ENCODE results near the gene C2orf78.
A peak's percentile ranks its signal among the peaks of the same experiment; 100 is the strongest.
"Not testable (repeated sequence)": the region's sequence is repeated elsewhere in the genome, so short reads cannot be mapped to it uniquely, and the experiment has no call there.

The C2orf78 gene, protein sequence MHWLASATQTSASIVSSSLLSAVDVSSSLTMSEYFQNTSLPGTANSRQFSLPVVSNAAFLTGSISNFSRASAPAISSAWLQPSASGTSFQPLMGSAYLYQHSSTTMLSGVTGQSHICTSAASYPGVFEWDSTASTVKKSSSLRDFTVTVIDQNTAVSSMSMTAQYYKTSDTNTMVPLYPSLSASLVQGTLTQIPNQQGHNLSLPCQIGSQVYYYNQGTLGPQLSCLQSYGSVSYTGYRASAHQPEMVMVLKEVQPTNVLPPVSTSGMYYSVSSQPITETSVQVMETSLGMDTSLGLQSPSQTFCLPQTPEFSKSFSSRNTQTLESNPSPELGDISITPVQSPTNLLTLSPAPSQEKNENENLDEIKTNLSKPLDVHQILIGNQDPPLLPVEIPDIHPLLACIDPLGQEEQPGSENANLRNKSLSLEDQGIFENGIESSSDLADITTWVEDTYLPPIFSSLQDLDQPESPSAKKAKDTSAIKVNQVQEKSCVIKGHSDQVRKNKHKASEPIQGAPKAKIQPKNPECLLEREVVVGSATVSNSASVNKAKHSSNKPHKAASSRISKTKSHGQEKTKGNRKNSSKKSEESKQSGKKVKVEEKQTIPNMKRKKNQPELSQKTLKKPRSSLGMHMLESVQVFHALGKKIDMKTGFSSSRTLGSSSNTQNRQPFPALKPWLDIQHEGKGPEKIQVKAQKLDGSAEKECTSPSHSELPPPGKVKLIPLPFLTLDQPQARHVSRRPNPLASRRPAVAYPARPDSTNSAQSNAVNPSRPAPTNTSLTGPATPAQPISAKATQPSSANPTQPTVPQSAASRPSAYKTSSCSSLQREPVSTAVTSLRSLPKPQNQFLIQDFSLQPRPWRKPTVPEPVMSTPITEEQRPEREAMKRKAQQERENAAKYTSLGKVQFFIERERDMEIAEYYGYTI

GRCh38 chr2:73783883-73784282, at the start of gene C2orf78:
C2orf78 (plus strand) TSS chr2:73784183; CDS start chr2:73784310, 127 bp downstream.
- H3K4me1 ChIP-seq (ENCODE audit: control insufficient read depth, insufficient read depth, low read length, unreplicated experiment); H2AFZ ChIP-seq (ENCODE audit: low read length, unreplicated experiment); H3K4me3 ChIP-seq (ENCODE audit: low read depth, low read length); H3K36me3 ChIP-seq (ENCODE audit: insufficient read depth, low read length); H3K27me3 ChIP-seq (ENCODE audit: insufficient read depth, low read length); H3K27ac ChIP-seq (ENCODE audit: low read depth, low read length): not testable (repeated sequence)
- H3K79me2 ChIP-seq (ENCODE audit: control insufficient read depth, insufficient read depth, low read length, unreplicated experiment): peaks cover 11% of the 10 kb centered on the region

DNA sequence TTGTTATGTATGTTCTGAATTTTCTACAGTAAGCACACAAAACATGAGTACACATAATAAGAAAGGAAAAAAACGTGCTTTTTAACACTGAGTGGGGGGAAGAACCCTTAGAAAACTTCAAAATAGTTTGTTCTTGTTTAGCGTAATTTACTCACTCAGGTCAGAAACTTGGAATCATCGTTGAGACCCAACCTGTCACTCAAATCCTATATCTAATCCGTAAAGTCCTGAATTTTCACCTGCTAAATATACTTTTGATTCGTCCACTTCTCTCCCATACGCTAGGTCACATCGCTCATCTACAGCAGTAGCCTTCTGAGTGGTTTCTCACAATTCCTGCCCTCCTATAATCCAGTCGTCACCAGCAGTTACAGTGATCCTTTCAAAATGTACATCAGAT, 47.6 kb upstream of the C2orf78 start:
- Histone ChIP-seq H3K79me2 (ENCODE audit: control insufficient read depth, insufficient read depth, low read length, unreplicated experiment) (peaks cover 17% of the 10 kb centered on the region), H2AFZ (ENCODE audit: low read length, unreplicated experiment) (peak overlapping the region; percentile 19), H3K4me1 (ENCODE audit: control insufficient read depth, insufficient read depth, low read length, unreplicated experiment) (peaks cover 5% of the 10 kb centered on the region), H3K27me3 (ENCODE audit: insufficient read depth, low read length) (no peaks in the 10 kb centered on the region), H3K36me3 (ENCODE audit: insufficient read depth, low read length) (peaks cover 8% of the 10 kb centered on the region), H3K27ac (ENCODE audit: low read depth, low read length) (no peak overlapping the region; the same call in 1 of the 2 replicates), H3K4me3 (ENCODE audit: low read depth, low read length) (peak overlapping the region; percentile 80)

- Histone ChIP-seq H3K4me3 (ENCODE audit: low read depth, low read length) (peak within 1 kb of the TSS; percentile 80), H3K27me3 (ENCODE audit: insufficient read depth, low read length) (no peaks in the 10 kb centered on the region), H3K79me2 (ENCODE audit: control insufficient read depth, insufficient read depth, low read length, unreplicated experiment) (peaks cover 17% of the 10 kb centered on the region), H3K4me1 (ENCODE audit: control insufficient read depth, insufficient read depth, low read length, unreplicated experiment) (peaks cover 5% of the 10 kb centered on the region), H3K27ac (ENCODE audit: low read depth, low read length) (peak within 1 kb of the TSS; percentile 7; the same call in 1 of the 2 replicates), H3K36me3 (ENCODE audit: insufficient read depth, low read length) (peaks cover under 1% of the 10 kb centered on the region), H2AFZ (ENCODE audit: low read length, unreplicated experiment) (peak within 1 kb of the TSS; percentile 47)
Measured at GRCh38 chr2:73736855-73737779, 46.9 kb upstream of the C2orf78 start, which contains the start of gene TPRKB. TPRKB (minus strand) TSS chr2:73737345; CDS start chr2:73734569, 2,776 bp downstream.

DNA sequence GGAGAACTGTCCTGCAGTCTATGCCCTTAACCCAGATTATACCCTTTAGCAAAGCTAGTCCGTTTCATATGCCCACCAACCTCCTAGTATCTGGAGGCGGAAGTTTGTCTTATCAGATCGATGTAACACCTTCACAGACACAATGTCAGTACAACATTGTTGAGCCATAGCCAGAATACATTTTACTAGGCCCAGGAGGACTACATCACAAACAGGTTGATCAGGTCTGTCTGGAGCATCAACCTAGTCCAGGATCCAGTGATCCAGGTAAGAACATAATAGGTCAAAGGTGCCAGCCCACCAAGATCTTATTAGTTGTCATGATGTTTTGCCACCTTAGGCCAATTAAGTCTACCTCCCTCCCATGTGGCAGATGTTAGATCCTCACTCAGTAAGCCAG, 44.9 kb upstream of the C2orf78 start:
- no peaks in the 10 kb centered on the region for H3K27me3 ChIP-seq (ENCODE audit: insufficient read depth, low read length)
- peaks cover 5% of the 10 kb centered on the region for H3K4me1 ChIP-seq (ENCODE audit: control insufficient read depth, insufficient read depth, low read length, unreplicated experiment)
- no peak overlapping the region for H3K27ac ChIP-seq (ENCODE audit: low read depth, low read length)
- no peak overlapping the region for H2AFZ ChIP-seq (ENCODE audit: low read length, unreplicated experiment)
- H3K4me3 ChIP-seq (ENCODE audit: low read depth, low read length): no peak overlapping the region
- peaks cover 17% of the 10 kb centered on the region for H3K79me2 ChIP-seq (ENCODE audit: control insufficient read depth, insufficient read depth, low read length, unreplicated experiment)
- peaks cover 2% of the 10 kb centered on the region; the same call in 1 of the 2 replicates for H3K36me3 ChIP-seq (ENCODE audit: insufficient read depth, low read length)

DNA sequence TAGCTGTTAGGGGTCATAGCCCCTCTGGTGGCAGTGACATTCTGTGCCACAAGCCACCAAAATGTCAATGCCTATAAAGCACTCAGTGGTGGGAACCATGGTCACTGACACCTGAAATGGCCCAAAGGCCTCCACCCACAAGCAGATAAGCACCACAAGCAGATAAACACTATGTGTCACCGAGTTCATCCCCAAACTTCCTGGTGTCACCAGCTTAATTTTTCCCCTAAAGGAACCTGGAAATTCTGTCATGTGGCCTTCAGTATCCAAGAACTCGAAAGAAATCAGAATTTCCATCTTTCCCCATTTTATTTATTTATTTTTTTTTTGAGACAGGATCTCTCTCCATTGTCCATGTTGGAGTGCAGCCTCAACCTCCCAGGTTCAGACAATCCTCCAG, 43.2 kb upstream of the C2orf78 start:
- Histone ChIP-seq H3K36me3 (ENCODE audit: insufficient read depth, low read length) (peaks cover 8% of the 10 kb centered on the region; the same call in 1 of the 2 replicates), H3K27me3 (ENCODE audit: insufficient read depth, low read length) (no peaks in the 10 kb centered on the region), H3K4me3 (ENCODE audit: low read depth, low read length) (no peak overlapping the region), H3K79me2 (ENCODE audit: control insufficient read depth, insufficient read depth, low read length, unreplicated experiment) (peaks cover 10% of the 10 kb centered on the region), H2AFZ (ENCODE audit: low read length, unreplicated experiment) (no peak overlapping the region), H3K4me1 (ENCODE audit: control insufficient read depth, insufficient read depth, low read length, unreplicated experiment) (peaks cover 4% of the 10 kb centered on the region), H3K27ac (ENCODE audit: low read depth, low read length) (no peak overlapping the region)

DNA sequence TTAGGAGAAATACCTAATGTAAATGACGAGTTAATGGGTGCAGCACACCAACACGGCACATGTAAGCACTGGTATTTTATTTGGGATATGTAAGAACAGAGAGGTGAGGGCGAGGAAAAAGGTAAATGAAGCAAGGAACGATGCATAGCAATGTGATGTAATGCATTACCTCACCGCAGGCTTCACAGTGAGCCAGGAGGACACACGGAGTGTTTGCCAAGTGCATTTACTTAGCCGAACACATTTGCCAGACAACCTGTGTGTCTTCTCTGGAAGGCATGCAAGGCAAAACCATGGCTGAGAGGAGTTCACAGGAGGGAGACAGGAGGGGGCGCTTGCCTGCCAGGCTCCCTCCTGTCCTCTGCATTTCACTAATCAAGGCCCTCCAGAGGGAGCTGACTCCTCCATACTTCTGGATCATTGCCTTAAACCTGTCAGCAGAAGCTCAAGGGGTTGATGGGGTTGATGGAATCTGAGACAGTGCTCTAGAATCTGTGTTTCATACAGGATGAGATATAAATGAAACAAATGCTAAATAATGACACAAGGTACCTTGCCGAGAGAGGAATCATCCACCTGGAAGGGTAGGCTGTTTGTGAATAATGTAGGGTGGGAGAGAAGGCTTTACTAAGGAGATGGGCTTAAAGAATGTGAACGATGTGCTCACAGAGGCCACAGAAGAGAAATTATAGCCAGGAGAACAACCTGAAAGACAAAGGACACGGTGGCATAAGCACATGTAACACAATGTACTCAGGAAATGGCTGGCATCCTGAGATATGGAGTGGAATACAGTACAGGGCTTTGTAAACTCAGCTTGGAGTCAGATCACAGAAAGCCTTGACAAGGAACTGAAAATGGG, 37.7 kb upstream of the C2orf78 start:
- Histone ChIP-seq H2AFZ (ENCODE audit: low read length, unreplicated experiment) (no peak overlapping the region), H3K27ac (ENCODE audit: low read depth, low read length) (no peak overlapping the region), H3K4me1 (ENCODE audit: control insufficient read depth, insufficient read depth, low read length, unreplicated experiment) (no peaks in the 10 kb centered on the region), H3K36me3 (ENCODE audit: insufficient read depth, low read length) (peaks cover 24% of the 10 kb centered on the region), H3K79me2 (ENCODE audit: control insufficient read depth, insufficient read depth, low read length, unreplicated experiment) (no peaks in the 10 kb centered on the region), H3K27me3 (ENCODE audit: insufficient read depth, low read length) (no peaks in the 10 kb centered on the region), H3K4me3 (ENCODE audit: low read depth, low read length) (no peak overlapping the region)

- no peaks in the 10 kb centered on the region for H3K4me1 ChIP-seq (ENCODE audit: control insufficient read depth, insufficient read depth, low read length, unreplicated experiment)
- peaks cover 24% of the 10 kb centered on the region for H3K36me3 ChIP-seq (ENCODE audit: insufficient read depth, low read length)
- no peak overlapping the region for H2AFZ ChIP-seq (ENCODE audit: low read length, unreplicated experiment)
- H3K27me3 ChIP-seq (ENCODE audit: insufficient read depth, low read length): no peaks in the 10 kb centered on the region
- H3K79me2 ChIP-seq (ENCODE audit: control insufficient read depth, insufficient read depth, low read length, unreplicated experiment): no peaks in the 10 kb centered on the region
- no peak overlapping the region for H3K4me3 ChIP-seq (ENCODE audit: low read depth, low read length)
- no peak overlapping the region for H3K27ac ChIP-seq (ENCODE audit: low read depth, low read length)
Measured at GRCh38 chr2:73746877-73747208, 37.1 kb upstream of the C2orf78 start.

DNA sequence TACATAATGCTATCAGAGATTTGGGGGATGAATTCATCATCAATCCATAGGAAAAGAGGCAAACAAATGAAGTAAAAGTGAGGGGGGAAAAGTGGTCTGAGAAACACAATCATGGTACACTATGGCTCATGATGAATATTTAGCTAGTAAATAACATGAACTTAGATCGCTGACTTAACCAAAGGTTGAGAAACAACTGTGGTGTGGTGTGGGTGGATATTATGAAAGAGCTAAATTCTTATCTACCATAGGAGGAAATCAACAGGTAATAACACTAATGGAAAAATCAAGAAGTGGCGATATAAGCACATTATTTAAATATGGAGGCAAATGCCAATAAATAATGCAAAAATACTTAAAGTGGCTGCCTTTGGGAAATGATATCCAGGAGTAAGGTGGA, 34.7 kb upstream of the C2orf78 start:
- Histone ChIP-seq H3K27me3 (ENCODE audit: insufficient read depth, low read length) (no peaks in the 10 kb centered on the region), H3K4me3 (ENCODE audit: low read depth, low read length) (no peak overlapping the region), H3K27ac (ENCODE audit: low read depth, low read length) (no peak overlapping the region), H2AFZ (ENCODE audit: low read length, unreplicated experiment) (no peak overlapping the region), H3K4me1 (ENCODE audit: control insufficient read depth, insufficient read depth, low read length, unreplicated experiment) (no peaks in the 10 kb centered on the region), H3K36me3 (ENCODE audit: insufficient read depth, low read length) (peaks cover 19% of the 10 kb centered on the region), H3K79me2 (ENCODE audit: control insufficient read depth, insufficient read depth, low read length, unreplicated experiment) (no peaks in the 10 kb centered on the region)

GRCh38 chr2:73754332-73754731, 29.7 kb upstream of the C2orf78 start:
- not testable (repeated sequence) for H3K27me3 ChIP-seq (ENCODE audit: insufficient read depth, low read length); H3K4me3 ChIP-seq (ENCODE audit: low read depth, low read length); H2AFZ ChIP-seq (ENCODE audit: low read length, unreplicated experiment); H3K27ac ChIP-seq (ENCODE audit: low read depth, low read length); H3K4me1 ChIP-seq (ENCODE audit: control insufficient read depth, insufficient read depth, low read length, unreplicated experiment); H3K79me2 ChIP-seq (ENCODE audit: control insufficient read depth, insufficient read depth, low read length, unreplicated experiment); H3K36me3 ChIP-seq (ENCODE audit: insufficient read depth, low read length)

Measured in ACC112 (cell line).